VCaP (cell line): ENCODE data around the gene AVL9.

Source experiments
- H3K27ac ChIP-seq: fragments of 450-650 bp; 2 replicates; pipeline ENCODE4 v1.5.1; 2017
- CTCF ChIP-seq: fragments of 450-650 bp; conservative IDR thresholded peaks from 2 replicates; pipeline ENCODE4 v1.5.1; 2017; ENCODE audit warnings: mild to moderate bottlenecking, moderate library complexity

AVL9 gene

GRCh38 chr7:32564542-32564941 lies 69.3 kb downstream of the AVL9 start:
- H3K27ac ChIP-seq: no peak overlapping the region
- TF ChIP-seq CTCF: no peak

GRCh38 chr7:32569388-32570289 lies 74.3 kb downstream of the AVL9 start:
- no peak for TF ChIP-seq CTCF
- H3K27ac ChIP-seq: peak overlapping the region; percentile 30

GRCh38 chr7:32573110-32573687 lies 77.9 kb downstream of the AVL9 start:
- no peak overlapping the region for H3K27ac ChIP-seq
- no peak for TF ChIP-seq CTCF

GRCh38 chr7:32574626-32575025 lies 79.3 kb downstream of the AVL9 start:
- no peak overlapping the region for H3K27ac ChIP-seq
- TF ChIP-seq CTCF: no peak

- TF ChIP-seq CTCF: no peak
- no peak overlapping the region for H3K27ac ChIP-seq
These were observed 82.1 kb downstream of the AVL9 start for GRCh38 chr7:32577421-32577820.

- TF ChIP-seq CTCF: no peak
- no peak overlapping the region for H3K27ac ChIP-seq
These were observed 84.5 kb downstream of the AVL9 start for GRCh38 chr7:32579776-32580175.

GRCh38 chr7:32580646-32581045 lies 85.4 kb downstream of the AVL9 start:
- no peak overlapping the region for H3K27ac ChIP-seq
- no peak for TF ChIP-seq CTCF
